ENCODE data around the gene EHBP1L1.

Gene EHBP1L1

GRCh38 chr11:65584723-65585171 is 8.9 kb downstream of the EHBP1L1 start:
- Histone ChIP-seq H4K20me1 (ENCODE audit: insufficient read depth, low read length) (peaks cover 4% of the 10 kb centered on the region), H3K79me2 (ENCODE audit: insufficient read depth, low read length) (no peaks in the 10 kb centered on the region; the same call in 1 of the 2 replicates), H3K4me2 (ENCODE audit: insufficient read depth, low read length) (no peak overlapping the region), H3K9me3 (ENCODE audit: insufficient read depth, low read length, severe bottlenecking) (no peaks in the 10 kb centered on the region), H2AFZ (ENCODE audit: low read depth, low read length) (no peak overlapping the region), H3K4me1 (ENCODE audit: insufficient read depth, low read length) (no peaks in the 10 kb centered on the region), H3K27ac (ENCODE audit: low read length) (no peak overlapping the region), H3K27me3 (ENCODE audit: insufficient read depth, low read length, poor library complexity) (no peaks in the 10 kb centered on the region), H3K4me3 (ENCODE audit: low read depth in 1 of 2, low read length in 2 of 2) (no peak overlapping the region), H3K9ac (ENCODE audit: low read depth, low read length) (no peak overlapping the region), H3K36me3 (ENCODE audit: insufficient read depth, low read length) (peaks cover 51% of the 10 kb centered on the region)
- DNase-seq (no peak), ATAC-seq (ENCODE audit: insufficient read depth, low read depth) (no peak)
- TF ChIP-seq CTCF (IDR thresholded peaks at IDR 0.05; ENCODE audit: borderline replicate concordance, extremely low read depth, low read length, poor library complexity, severe bottlenecking) (no peak), EZH2 (IDR thresholded peaks at IDR 0.05; ENCODE audit: borderline replicate concordance, low read depth, low read length, severe bottlenecking) (no peak)

DNA sequence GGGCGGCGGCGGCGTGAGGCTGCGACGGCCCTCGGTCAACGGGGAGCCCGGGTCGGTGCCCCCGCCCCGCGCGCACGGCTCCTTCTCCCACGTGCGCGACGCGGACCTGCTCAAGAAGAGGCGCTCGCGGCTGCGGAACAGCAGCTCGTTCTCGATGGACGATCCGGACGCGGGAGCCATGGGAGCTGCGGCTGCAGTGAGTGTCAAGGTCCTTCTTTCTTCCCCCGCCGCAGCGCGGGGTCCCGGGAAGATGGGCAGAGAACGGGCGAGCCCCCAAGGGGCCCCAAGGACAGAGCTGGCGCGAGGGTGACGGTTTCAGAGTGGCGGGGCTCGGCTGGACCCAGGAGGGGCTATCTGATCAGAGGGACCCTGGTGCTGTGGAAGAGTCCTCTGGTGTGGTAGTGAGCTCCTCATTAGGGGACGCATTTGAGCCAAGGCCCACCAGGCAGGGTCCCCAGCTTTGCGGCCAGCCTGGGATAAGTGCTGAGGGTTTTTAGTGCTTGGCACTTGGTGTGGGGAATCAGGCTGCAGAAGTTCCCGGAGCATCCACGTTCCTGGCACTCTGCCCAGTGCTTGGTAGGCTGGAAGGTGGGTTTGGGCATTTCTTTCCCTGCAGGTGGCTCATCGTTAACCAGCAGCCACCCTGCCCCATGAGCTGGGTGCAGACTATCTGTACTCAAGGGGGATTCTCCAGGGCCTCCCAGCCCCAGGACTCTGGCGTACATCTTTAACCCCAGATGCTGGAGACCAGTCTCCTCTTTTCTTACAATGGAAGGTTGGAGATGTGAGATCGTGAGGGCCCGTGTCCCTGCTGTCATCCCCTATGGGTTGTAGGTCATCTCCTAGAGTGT is 9.8 kb downstream of the EHBP1L1 start:
- no peaks in the 10 kb centered on the region for H3K27me3 ChIP-seq (ENCODE audit: insufficient read depth, low read length, poor library complexity)

GRCh38 chr11:65586247-65586630 is 10.4 kb downstream of the EHBP1L1 start:
- no peak for ATAC-seq (ENCODE audit: insufficient read depth, low read depth)
- Histone ChIP-seq H2AFZ (ENCODE audit: low read depth, low read length) (no peak overlapping the region), H3K9ac (ENCODE audit: low read depth, low read length) (no peak overlapping the region), H3K79me2 (ENCODE audit: insufficient read depth, low read length) (no peaks in the 10 kb centered on the region), H3K4me2 (ENCODE audit: insufficient read depth, low read length) (no peak overlapping the region), H3K27ac (ENCODE audit: low read length) (no peak overlapping the region), H3K4me3 (ENCODE audit: low read depth in 1 of 2, low read length in 2 of 2) (no peak overlapping the region), H3K9me3 (ENCODE audit: insufficient read depth, low read length, severe bottlenecking) (no peaks in the 10 kb centered on the region), H3K4me1 (ENCODE audit: insufficient read depth, low read length) (no peaks in the 10 kb centered on the region), H3K36me3 (ENCODE audit: insufficient read depth, low read length) (peaks cover 47% of the 10 kb centered on the region), H4K20me1 (ENCODE audit: insufficient read depth, low read length) (peaks cover 4% of the 10 kb centered on the region; the same call in 1 of the 2 replicates), H3K27me3 (ENCODE audit: insufficient read depth, low read length, poor library complexity) (no peaks in the 10 kb centered on the region)
- DNase-seq: no peak
- TF ChIP-seq EZH2 (IDR thresholded peaks at IDR 0.05; ENCODE audit: borderline replicate concordance, low read depth, low read length, severe bottlenecking): no peak
- no peak for TF ChIP-seq CTCF (IDR thresholded peaks at IDR 0.05; ENCODE audit: borderline replicate concordance, extremely low read depth, low read length, poor library complexity, severe bottlenecking)

More for the DNA sequence above, 9.8 kb downstream of the EHBP1L1 start:
- Histone ChIP-seq H3K36me3 (ENCODE audit: insufficient read depth, low read length) (peaks cover 51% of the 10 kb centered on the region), H3K79me2 (ENCODE audit: insufficient read depth, low read length) (no peaks in the 10 kb centered on the region), H3K9ac (ENCODE audit: low read depth, low read length) (no peak overlapping the region), H3K4me1 (ENCODE audit: insufficient read depth, low read length) (no peaks in the 10 kb centered on the region), H3K27ac (ENCODE audit: low read length) (no peak overlapping the region), H2AFZ (ENCODE audit: low read depth, low read length) (no peak overlapping the region), H3K9me3 (ENCODE audit: insufficient read depth, low read length, severe bottlenecking) (no peaks in the 10 kb centered on the region), H3K4me2 (ENCODE audit: insufficient read depth, low read length) (no peak overlapping the region), H4K20me1 (ENCODE audit: insufficient read depth, low read length) (peaks cover 4% of the 10 kb centered on the region; the same call in 1 of the 2 replicates), H3K4me3 (ENCODE audit: low read depth in 1 of 2, low read length in 2 of 2) (no peak overlapping the region)
- DNase-seq: no peak
- no peak for ATAC-seq (ENCODE audit: insufficient read depth, low read depth)
- TF ChIP-seq CTCF (IDR thresholded peaks at IDR 0.05; ENCODE audit: borderline replicate concordance, extremely low read depth, low read length, poor library complexity, severe bottlenecking): no peak
- TF ChIP-seq EZH2 (IDR thresholded peaks at IDR 0.05; ENCODE audit: borderline replicate concordance, low read depth, low read length, severe bottlenecking): no peak

All from DND-41 (cell line).